Stimulated activated naive B cell treated with anti-CD40 and anti-IgM and Interleukin-4, amounts not matched to agents 10 μg/mL and 1 μg/mL and 100 μg/mL, for 72 hours (primary cell): ENCODE measurements around the gene SEMA4G.

Experiments used
- ATAC-seq, 2 donors: fragments of 150-1000 bp; cut with Tn5 transposase; replicated peaks; 2 replicates each; pipeline ENCODE4 v1.10.0; 2021; ENCODE audit warnings: moderate library complexity in 1 of 2
- DNase-seq: peaks from one replicate; pipeline ENCODE4 v3.0.0; 2021
- H3K27ac Mint-ChIP-seq: one replicate; pipeline ENCODE4 v1.8.0; 2022; ENCODE audit warnings: mild to moderate bottlenecking, mixed read lengths
- H3K27me3 Mint-ChIP-seq, 2 donors: one replicate each; pipeline ENCODE4 v1.8.0; 2022; ENCODE audit warnings: mixed read lengths in 2 of 2
- H3K36me3 Mint-ChIP-seq, 2 donors: one replicate each; pipeline ENCODE4 v1.8.0; 2022; ENCODE audit warnings: mixed read lengths in 2 of 2, mild to moderate bottlenecking in 1 of 2
- H3K4me1 Mint-ChIP-seq, 2 donors: one replicate each; pipeline ENCODE4 v1.8.0; 2022; ENCODE audit warnings: mixed read lengths in 2 of 2, mild to moderate bottlenecking in 1 of 2
- H3K4me3 Mint-ChIP-seq, 2 donors: one replicate each; pipeline ENCODE4 v1.8.0; 2022; ENCODE audit warnings: mild to moderate bottlenecking in 2 of 2, mixed read lengths in 2 of 2, moderate library complexity in 1 of 2
- H3K9me3 Mint-ChIP-seq, 2 donors: one replicate each; pipeline ENCODE4 v1.8.0; 2022; ENCODE audit warnings: mixed read lengths in 2 of 2, mild to moderate bottlenecking in 1 of 2

Gene SEMA4G

DNA sequence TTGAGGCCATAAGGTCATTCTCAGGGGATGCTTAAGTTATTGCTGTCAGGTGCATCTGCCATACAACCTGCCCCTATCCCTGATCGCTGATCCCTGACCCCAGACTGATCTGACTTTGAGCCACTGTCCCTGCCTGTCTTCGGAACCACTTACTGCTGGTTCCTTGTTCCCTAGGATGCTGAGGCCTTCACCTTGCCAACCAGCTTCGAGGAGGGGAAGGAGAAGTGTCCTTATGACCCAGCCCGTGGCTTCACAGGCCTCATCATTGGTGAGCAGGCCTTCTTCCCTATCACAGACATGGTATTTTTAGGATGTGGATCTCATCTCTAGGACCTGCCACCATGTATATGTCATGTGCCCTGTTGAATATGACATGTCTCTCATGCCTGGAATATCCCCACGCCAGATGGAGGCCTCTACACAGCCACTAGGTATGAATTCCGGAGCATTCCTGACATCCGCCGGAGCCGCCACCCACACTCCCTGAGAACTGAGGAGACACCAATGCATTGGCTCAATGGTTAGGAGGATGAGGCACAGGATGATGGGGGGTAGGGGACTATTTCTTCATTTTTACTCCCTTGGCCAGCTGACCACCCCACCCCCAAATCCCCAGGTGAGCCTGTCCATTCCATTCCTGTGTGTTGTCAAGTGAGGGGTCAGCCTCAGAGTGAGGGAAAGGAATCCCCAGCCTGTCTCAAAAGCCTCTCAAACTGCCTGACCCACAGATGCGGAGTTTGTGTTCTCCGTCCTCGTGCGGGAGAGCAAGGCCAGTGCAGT lies 9.0 kb downstream of the SEMA4G start:
- Mint-ChIP-seq H3K27ac (no peak overlapping the region), H3K4me3 (no peak overlapping the region), H3K9me3 (no peaks in the 10 kb centered on the region), H3K36me3 (peaks cover 21 to 34% of the 10 kb centered on the region in 2 donors), H3K27me3 (no peaks in the 10 kb centered on the region), H3K4me1 (no peaks in the 10 kb centered on the region)
- DNase-seq (no peak), ATAC-seq (no peak)

DNA sequence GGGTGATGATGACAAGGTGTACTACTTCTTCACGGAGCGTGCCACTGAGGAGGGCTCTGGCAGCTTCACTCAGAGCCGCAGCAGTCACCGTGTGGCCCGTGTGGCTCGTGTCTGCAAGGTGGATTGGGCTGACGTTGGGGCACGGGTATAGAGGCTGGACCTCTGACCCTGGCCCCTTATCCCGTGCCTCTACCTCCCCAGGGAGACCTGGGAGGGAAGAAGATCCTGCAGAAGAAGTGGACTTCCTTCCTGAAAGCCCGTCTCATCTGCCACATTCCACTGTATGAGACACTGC lies 9.5 kb downstream of the SEMA4G start:
- ATAC-seq (no peak), DNase-seq (no peak)
- H3K9me3 Mint-ChIP-seq = no peaks in the 10 kb centered on the region
- H3K4me1 Mint-ChIP-seq = no peaks in the 10 kb centered on the region
- no peak overlapping the region for H3K27ac Mint-ChIP-seq
- H3K36me3 Mint-ChIP-seq = peaks cover 23 to 36% of the 10 kb centered on the region in 2 donors
- no peaks in the 10 kb centered on the region for H3K27me3 Mint-ChIP-seq
- H3K4me3 Mint-ChIP-seq = no peak overlapping the region

- Mint-ChIP-seq H3K4me1 (peaks cover 2% of the 10 kb centered on the region in 2 donors), H3K4me3 (no peak overlapping the region), H3K27me3 (no peaks in the 10 kb centered on the region), H3K27ac (no peak overlapping the region), H3K9me3 (no peaks in the 10 kb centered on the region), H3K36me3 (peaks cover 30 to 45% of the 10 kb centered on the region in 2 donors)
- DNase-seq (no peak), ATAC-seq (no peak)
Observed at GRCh38 chr10:100979791-100980272, 10.5 kb downstream of the SEMA4G start.

DNA sequence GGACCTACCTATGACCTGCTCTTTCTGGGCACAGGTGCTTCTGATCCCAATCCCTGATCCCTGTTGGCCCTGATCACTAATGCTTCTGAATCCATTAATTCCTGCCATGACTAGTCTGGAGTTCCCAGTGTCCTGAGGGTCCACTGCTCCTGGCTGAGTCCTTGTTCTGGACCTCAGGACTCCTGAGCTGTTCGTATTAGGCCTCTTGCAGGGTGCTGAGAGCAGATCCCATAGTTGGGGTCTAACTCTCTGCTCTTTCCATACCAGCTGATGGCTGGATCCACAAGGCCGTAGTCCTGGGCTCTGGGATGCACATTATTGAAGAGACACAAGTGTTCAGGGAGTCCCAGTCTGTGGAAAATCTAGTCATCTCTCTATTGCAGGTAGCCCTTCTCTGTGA lies 11.0 kb downstream of the SEMA4G start:
- H3K27ac Mint-ChIP-seq = no peak overlapping the region
- H3K36me3 Mint-ChIP-seq = peaks cover 33 to 47% of the 10 kb centered on the region in 2 donors
- no peaks in the 10 kb centered on the region for H3K27me3 Mint-ChIP-seq
- no peaks in the 10 kb centered on the region for H3K9me3 Mint-ChIP-seq
- no peak overlapping the region for H3K4me3 Mint-ChIP-seq
- no peak for ATAC-seq
- peaks cover 2 to 7% of the 10 kb centered on the region in 2 donors for H3K4me1 Mint-ChIP-seq
- no peak for DNase-seq

DNA sequence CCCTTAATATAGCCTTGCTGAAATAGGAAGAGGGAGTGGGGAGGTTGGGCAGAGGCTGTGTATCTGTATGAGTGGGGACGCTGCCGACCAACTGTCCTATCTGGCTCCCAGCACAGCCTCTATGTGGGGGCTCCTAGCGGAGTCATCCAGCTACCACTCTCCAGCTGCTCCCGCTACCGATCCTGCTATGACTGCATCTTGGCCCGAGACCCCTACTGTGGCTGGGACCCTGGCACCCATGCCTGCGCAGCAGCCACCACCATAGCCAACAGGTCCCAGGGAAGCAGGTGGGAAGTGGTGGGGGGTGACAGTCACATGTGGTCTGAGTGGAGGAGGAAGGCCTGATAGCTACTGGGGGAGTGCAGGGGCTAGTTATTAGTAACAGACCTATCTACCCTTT lies 11.4 kb downstream of the SEMA4G start:
- no peaks in the 10 kb centered on the region for H3K9me3 Mint-ChIP-seq
- H3K27ac Mint-ChIP-seq = no peak overlapping the region
- H3K4me3 Mint-ChIP-seq = no peak overlapping the region
- DNase-seq = no peak
- H3K4me1 Mint-ChIP-seq = peaks cover 4 to 11% of the 10 kb centered on the region in 2 donors
- H3K27me3 Mint-ChIP-seq = no peaks in the 10 kb centered on the region
- ATAC-seq = no peak
- peaks cover 37 to 50% of the 10 kb centered on the region in 2 donors for H3K36me3 Mint-ChIP-seq

GRCh38 chr10:100981178-100981772 lies 12.0 kb downstream of the SEMA4G start:
- no peak for DNase-seq
- H3K4me1 Mint-ChIP-seq = peaks cover 6 to 15% of the 10 kb centered on the region in 2 donors
- peaks cover 40 to 52% of the 10 kb centered on the region in 2 donors for H3K36me3 Mint-ChIP-seq
- no peak overlapping the region for H3K27ac Mint-ChIP-seq
- H3K9me3 Mint-ChIP-seq = no peaks in the 10 kb centered on the region
- ATAC-seq = no peak
- no peaks in the 10 kb centered on the region for H3K27me3 Mint-ChIP-seq
- no peak overlapping the region for H3K4me3 Mint-ChIP-seq

DNA sequence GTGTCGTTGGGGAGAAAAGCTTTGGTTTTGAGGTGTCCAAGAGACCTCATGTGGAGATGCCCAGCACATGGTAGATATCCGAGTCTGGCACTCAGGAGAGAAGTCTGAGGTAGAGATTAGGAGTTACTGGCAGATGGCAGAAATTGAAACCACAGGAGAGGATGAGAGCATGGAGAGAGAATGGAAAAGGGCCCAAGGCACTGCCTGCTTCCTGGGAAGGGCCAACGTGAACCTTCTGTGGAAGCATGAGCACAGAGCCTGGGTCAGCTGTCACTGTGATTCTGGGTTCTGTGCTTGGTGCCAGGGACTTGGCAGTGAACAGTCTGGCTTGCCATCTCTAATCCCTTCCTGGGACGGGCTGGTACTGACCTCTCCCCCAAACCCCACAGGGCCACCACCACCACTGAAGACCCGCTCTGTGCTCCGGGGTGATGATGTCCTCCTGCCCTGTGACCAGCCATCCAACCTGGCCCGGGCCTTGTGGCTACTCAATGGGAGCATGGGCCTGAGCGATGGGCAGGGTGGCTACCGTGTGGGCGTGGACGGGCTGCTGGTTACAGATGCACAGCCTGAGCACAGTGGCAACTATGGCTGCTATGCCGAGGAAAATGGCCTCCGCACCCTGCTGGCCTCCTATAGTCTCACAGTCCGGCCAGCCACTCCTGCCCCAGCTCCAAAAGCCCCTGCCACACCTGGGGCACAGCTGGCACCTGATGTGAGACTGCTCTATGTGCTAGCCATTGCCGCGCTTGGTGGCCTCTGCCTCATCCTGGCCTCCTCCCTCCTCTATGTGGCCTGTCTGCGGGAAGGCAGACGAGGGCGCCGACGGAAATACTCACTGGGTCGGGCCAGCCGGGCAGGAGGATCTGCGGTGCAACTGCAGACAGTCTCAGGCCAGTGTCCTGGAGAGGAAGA lies 13.9 kb downstream of the SEMA4G start:
- Mint-ChIP-seq H3K27me3 (no peaks in the 10 kb centered on the region), H3K9me3 (no peaks in the 10 kb centered on the region), H3K4me1 (peaks cover 12 to 33% of the 10 kb centered on the region in 2 donors), H3K27ac (no peak overlapping the region), H3K36me3 (peaks cover 41 to 56% of the 10 kb centered on the region in 2 donors), H3K4me3 (no peak overlapping the region)
- ATAC-seq = no peak
- DNase-seq = no peak

- Mint-ChIP-seq H3K27me3 (no peaks in the 10 kb centered on the region), H3K36me3 (peaks cover 37 to 54% of the 10 kb centered on the region in 2 donors), H3K9me3 (no peaks in the 10 kb centered on the region), H3K4me3 (no peak overlapping the region), H3K4me1 (peaks cover 12 to 33% of the 10 kb centered on the region in 2 donors), H3K27ac (no peak overlapping the region)
- ATAC-seq (no peak), DNase-seq (no peak)
Observed at GRCh38 chr10:100983868-100984671, 14.8 kb downstream of the SEMA4G start.

DNA sequence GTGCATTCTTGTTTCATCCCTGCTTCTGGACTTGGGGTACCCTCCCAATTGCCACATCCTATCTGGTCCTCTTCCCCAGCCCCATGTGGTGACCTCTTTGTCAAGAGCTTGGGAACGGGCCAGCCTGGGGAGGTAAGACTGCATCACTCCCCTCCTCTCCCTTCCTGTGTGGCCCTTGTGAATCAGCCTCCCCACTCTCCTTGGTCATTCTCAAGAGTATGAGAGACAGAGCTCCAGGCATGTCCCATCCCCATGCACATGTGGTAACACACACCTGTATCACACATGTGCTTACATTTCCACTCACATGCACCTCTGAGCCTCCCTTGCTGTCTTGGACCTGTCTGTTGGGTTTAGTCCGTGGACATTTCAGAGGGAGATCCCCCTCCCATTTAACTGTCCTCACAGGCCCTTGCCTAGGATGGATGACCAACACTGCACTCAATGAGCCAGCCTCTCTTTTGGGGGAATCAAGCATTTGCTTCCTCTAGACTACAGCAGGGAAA lies 15.4 kb downstream of the SEMA4G start:
- no peaks in the 10 kb centered on the region for H3K27me3 Mint-ChIP-seq
- no peaks in the 10 kb centered on the region for H3K9me3 Mint-ChIP-seq
- ATAC-seq (no peak), DNase-seq (no peak)
- peaks cover 36 to 57% of the 10 kb centered on the region in 2 donors for H3K36me3 Mint-ChIP-seq
- H3K27ac Mint-ChIP-seq = no peak overlapping the region
- peaks cover 14 to 40% of the 10 kb centered on the region in 2 donors for H3K4me1 Mint-ChIP-seq
- no peak overlapping the region for H3K4me3 Mint-ChIP-seq

GRCh38 chr10:100985336-100985735 lies 16.0 kb downstream of the SEMA4G start:
- Mint-ChIP-seq H3K9me3 (no peaks in the 10 kb centered on the region), H3K4me1 (peaks cover 15 to 42% of the 10 kb centered on the region in 2 donors), H3K4me3 (no peak overlapping the region), H3K36me3 (peaks cover 35 to 56% of the 10 kb centered on the region in 2 donors), H3K27me3 (no peaks in the 10 kb centered on the region), H3K27ac (peak overlapping the region; percentile 37)
- ATAC-seq (no peak), DNase-seq (no peak)

DNA sequence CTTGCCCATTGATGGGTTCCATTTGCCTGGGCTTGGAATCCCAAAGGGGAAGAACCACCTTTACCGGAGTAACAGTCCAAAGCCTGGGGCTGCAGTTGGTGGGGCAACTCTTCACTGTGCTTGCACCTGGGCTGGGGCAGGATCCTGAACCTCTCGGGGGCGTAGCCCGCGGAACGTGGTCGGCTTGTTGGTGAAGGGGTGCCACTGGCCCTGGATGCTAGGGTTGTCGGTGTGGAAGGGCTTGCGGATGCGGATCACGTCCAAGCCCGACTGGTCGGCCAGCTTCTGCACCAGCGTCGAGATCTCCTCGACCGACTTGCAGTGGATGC lies 17.3 kb downstream of the SEMA4G start:
- no peaks in the 10 kb centered on the region for H3K27me3 Mint-ChIP-seq
- H3K4me1 Mint-ChIP-seq = peaks cover 25 to 53% of the 10 kb centered on the region in 2 donors
- H3K36me3 Mint-ChIP-seq = peaks cover 41 to 58% of the 10 kb centered on the region in 2 donors
- H3K4me3 Mint-ChIP-seq = peak overlapping the region; percentile 93 to 96
- H3K9me3 Mint-ChIP-seq = no peaks in the 10 kb centered on the region
- H3K27ac Mint-ChIP-seq = no peak overlapping the region
- ATAC-seq (no peak), DNase-seq (no peak)

DNA sequence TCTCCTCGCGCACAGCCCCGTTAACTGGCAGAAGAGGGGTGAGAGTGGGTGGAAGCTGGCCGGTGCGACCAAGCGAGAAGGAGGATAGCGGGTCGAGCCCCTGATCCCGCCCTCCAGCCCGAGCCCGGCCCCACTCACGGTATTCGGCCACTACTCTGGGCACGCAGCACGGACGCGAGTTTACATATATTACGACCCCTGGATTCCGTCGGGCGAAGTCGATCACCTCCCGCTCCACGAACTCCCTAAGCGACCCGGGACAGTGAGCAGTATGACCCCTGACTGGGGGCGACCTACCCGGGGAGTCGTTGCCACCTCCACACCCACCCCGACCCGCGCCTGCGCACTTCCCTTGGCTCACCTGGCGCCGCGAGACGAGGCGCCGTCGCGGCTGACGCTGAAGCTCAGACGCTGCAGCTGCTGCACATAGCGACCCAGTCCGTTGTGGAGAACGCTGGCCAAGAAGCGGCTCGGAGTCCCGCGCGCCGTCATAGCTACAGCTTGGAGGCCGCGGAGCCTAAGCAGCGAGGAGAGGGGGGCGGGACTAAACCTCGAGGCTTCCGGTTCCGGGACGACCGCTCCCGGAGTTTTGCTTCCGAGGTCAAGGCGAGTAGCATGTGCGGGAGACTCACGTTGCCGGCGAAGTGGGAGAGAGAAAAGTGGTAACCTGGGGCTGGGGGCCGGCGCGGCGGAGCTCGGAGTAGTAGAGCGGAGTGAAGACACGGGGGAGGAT lies 17.8 kb downstream of the SEMA4G start, which contains the start of the genes MRPL43 and TWNK:
TSS of gene MRPL43 (minus strand) at position 546 of the 733 bp plus-strand sequence. CDS start at position 492, 54 bp downstream.
TSS of gene TWNK (plus strand) at position 592 of the 733 bp plus-strand sequence. CDS start 668 bp downstream, outside the sequence.
- Mint-ChIP-seq H3K27me3 (no peaks in the 10 kb centered on the region), H3K4me1 (peaks cover 25 to 53% of the 10 kb centered on the region in 2 donors), H3K27ac (peak within 1 kb of the TSS; percentile 94), H3K9me3 (no peaks in the 10 kb centered on the region), H3K36me3 (peaks cover 39 to 54% of the 10 kb centered on the region in 2 donors), H3K4me3 (peak within 1 kb of the TSS; percentile 93 to 96)
- ATAC-seq (peak; percentile 97), DNase-seq (peak; percentile 78)

DNA sequence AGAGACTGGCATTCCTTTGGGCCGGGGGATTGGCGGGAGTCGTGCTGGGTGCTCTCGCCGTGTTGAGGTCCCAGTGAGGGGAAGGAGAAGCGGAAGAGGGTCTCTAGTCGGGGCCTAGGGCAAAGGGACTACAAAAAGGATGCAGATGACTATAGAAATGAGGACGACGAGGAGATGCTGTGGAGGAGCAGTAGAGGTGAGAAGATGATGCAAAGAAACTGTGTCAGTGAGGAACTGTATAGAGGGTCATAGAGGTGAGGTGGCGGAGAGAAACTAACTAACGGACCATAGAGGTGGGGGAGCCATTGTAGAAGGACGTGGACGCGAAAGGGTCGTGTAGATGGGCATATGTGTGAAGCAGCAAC lies 18.4 kb downstream of the SEMA4G start:
- Mint-ChIP-seq H3K27me3 (no peaks in the 10 kb centered on the region), H3K9me3 (no peaks in the 10 kb centered on the region), H3K4me3 (peak overlapping the region; percentile 93 to 96), H3K36me3 (peaks cover 39 to 49% of the 10 kb centered on the region in 2 donors), H3K27ac (peak overlapping the region; percentile 94), H3K4me1 (peaks cover 25 to 53% of the 10 kb centered on the region in 2 donors)
- no peak for DNase-seq
- peak; percentile 23 to 28 for ATAC-seq
